PFSK-1 (cell line): ENCODE results near the gene ZNF768.

Source experiments
- POLR2AphosphoS5 ChIP-seq: IDR thresholded peaks from 2 replicates; pipeline ENCODE4 v1.6.1; 2012; ENCODE audit warnings: low read depth, mild to moderate bottlenecking, control low read depth, low read length, moderate library complexity
- SIN3A ChIP-seq: IDR thresholded peaks from 2 replicates; pipeline ENCODE4 v1.6.1; 2012; ENCODE audit warnings: mild to moderate bottlenecking, low read length, moderate library complexity, borderline replicate concordance; ENCODE audit not compliant: insufficient read depth
- TAF1 ChIP-seq: IDR thresholded peaks from 2 replicates; pipeline ENCODE4 v1.6.1; 2012; ENCODE audit warnings: low read length, control low read depth, borderline replicate concordance; ENCODE audit not compliant: insufficient read depth
- TF ChIP-seq, protein P1 (sequence below), 2 experiments: IDR thresholded peaks; 2 replicates each; pipeline versions ENCODE4 v1.6.1 to v1.8.0; 2011 to 2012; ENCODE audit warnings: low read depth in 2 of 2, low read length in 2 of 2, control low read depth in 1 of 2, inconsistent platforms in 1 of 2, mild to moderate bottlenecking in 1 of 2, moderate library complexity in 1 of 2; ENCODE audit not compliant: insufficient read depth in 1 of 2

DNA sequence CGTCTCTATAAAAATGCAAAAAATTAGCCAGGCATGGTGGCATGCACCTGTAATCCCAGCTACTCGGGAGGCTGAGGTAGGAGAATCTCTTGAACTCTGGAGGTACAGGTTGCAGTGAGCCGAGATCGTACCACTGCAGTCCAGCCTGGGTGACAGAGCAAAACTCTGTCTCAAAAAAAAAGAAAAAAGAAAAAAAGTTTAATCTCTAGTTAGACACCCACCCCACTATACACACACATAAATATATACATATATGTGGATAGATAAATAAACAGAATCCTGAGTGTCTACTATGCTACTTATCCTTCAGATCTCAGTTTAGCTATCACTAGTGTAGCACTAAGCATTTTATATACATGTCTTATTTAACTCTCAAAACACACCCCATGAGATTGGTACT, 35.1 kb downstream of the ZNF768 start:
- TF ChIP-seq, protein P1, sequence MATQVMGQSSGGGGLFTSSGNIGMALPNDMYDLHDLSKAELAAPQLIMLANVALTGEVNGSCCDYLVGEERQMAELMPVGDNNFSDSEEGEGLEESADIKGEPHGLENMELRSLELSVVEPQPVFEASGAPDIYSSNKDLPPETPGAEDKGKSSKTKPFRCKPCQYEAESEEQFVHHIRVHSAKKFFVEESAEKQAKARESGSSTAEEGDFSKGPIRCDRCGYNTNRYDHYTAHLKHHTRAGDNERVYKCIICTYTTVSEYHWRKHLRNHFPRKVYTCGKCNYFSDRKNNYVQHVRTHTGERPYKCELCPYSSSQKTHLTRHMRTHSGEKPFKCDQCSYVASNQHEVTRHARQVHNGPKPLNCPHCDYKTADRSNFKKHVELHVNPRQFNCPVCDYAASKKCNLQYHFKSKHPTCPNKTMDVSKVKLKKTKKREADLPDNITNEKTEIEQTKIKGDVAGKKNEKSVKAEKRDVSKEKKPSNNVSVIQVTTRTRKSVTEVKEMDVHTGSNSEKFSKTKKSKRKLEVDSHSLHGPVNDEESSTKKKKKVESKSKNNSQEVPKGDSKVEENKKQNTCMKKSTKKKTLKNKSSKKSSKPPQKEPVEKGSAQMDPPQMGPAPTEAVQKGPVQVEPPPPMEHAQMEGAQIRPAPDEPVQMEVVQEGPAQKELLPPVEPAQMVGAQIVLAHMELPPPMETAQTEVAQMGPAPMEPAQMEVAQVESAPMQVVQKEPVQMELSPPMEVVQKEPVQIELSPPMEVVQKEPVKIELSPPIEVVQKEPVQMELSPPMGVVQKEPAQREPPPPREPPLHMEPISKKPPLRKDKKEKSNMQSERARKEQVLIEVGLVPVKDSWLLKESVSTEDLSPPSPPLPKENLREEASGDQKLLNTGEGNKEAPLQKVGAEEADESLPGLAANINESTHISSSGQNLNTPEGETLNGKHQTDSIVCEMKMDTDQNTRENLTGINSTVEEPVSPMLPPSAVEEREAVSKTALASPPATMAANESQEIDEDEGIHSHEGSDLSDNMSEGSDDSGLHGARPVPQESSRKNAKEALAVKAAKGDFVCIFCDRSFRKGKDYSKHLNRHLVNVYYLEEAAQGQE (IDR thresholded peaks at IDR 0.05; ENCODE audit: insufficient read depth in 1 of 2, low read depth in 2 of 2, low read length in 2 of 2): no peak
- TF ChIP-seq TAF1 (no peak), POLR2AphosphoS5 (no peak), SIN3A (no peak)
